Measurements from ENCODE around the gene TC2N.
A peak's percentile ranks its signal among the peaks of the same experiment; 100 is the strongest.
"Not testable (repeated sequence)": the region's sequence is repeated elsewhere in the genome, so short reads cannot be mapped to it uniquely, and the experiment has no call there.

Gene TC2N

DNA sequence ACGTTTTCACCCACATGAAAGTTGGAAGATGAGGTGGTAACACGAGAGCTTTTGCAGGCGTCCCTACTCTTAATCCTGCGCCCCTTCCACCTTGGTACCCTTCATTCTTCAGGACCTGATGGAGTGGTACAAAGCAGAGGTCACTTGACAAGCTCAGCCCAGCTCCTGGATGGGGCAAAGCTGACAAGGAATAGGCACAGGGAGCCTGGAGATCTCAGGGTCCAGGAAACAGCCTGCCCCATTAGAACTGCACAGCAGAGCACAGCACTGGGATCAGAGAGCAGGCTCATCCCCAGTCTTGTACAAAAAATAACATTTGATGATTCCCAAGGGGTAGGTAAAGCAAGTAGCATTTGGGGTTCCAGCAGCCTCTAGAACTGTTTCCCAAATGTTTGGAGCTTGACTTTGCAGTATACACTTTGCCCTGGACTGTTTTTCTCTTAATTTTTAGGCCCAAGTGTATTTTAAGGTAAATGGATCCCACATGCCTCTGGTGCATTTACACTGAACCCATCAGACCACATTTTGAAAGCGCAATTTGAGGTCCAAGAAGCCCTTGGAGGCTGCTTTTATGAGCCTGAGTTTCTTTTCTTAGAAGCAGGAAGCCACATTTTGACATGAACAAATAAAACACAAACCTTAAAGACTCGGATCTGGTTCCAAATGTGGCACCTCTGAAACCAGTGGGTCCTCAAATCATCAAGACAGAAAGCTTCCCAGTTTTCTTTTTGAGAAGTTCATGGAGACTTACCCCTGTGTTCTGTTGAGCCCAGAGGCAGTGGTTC lies 633 bp downstream of the TC2N start:
- no peak for DNase-seq

DNA sequence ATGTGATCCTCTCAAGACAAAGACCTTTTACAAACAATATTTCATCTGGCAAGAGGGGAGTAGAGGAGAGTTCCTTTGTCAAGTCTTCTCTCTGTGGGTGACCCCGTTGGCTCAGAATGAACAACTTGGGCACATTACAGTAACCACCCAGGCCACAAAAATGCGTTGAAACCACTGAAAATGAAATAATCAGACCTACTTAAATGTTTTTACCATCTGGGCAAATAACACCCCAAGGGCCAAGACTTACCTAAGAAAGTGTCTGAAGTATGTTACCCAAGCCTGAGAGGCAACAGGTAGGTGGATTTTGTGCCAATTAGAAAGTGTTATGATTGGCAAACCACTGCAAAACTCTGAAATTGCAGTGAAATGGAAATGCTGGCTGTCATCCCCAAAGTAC lies 1.3 kb downstream of the TC2N start:
- DNase-seq = no peak

GRCh38 chr14:91862417-91862816 lies 4.9 kb downstream of the TC2N start:
- no peak for DNase-seq

DNA sequence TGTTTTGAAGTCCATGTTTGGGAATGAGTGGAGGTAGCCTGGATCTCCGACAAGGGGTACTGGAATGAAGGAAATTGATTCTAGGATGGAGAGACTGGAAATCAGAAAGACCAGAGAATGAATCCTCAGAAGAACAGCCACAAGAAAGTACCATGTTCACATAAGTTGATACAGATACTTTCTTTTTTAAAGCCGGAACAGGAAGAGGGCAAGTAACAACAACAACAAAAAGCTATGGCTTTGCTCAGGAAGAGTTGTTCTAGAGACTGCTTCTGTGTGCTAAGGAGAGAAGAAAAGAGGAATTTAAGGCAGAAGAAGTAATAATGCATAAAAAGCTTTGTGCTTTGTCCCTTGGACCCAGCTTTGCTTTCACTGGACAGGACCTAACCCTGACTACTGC lies 6.2 kb downstream of the TC2N start:
- DNase-seq = no peak

DNA sequence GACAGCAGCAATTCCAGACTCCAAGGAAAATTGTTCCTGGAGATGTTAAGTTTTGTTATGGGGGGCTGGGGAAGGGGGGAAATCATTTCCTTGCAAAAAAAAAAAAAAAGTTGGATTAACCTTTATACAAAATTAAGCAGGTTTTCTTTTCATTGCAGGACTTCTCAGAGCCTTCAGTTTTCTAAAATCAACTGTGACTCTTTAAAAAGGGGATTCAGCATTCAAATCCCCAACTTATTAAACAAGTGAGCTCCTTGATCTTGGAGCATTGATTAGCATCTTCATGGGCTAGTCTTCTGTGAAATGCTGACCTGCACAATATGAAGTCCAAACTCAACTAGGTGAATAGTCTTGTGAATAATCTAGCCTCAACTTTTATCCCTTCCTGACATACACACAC lies 7.1 kb downstream of the TC2N start:
- no peak for DNase-seq

GRCh38 chr14:91858536-91859275 lies 8.6 kb downstream of the TC2N start:
- DNase-seq = no peak

GRCh38 chr14:91857614-91858013 lies 9.7 kb downstream of the TC2N start:
- no peak for DNase-seq

GRCh38 chr14:91854327-91854934 lies 12.9 kb downstream of the TC2N start:
- no peak for DNase-seq

GRCh38 chr14:91851563-91851962 lies 15.8 kb downstream of the TC2N start:
- DNase-seq = no peak

- DNase-seq = no peak
Observed at GRCh38 chr14:91848504-91849001, 18.8 kb downstream of the TC2N start.

DNA sequence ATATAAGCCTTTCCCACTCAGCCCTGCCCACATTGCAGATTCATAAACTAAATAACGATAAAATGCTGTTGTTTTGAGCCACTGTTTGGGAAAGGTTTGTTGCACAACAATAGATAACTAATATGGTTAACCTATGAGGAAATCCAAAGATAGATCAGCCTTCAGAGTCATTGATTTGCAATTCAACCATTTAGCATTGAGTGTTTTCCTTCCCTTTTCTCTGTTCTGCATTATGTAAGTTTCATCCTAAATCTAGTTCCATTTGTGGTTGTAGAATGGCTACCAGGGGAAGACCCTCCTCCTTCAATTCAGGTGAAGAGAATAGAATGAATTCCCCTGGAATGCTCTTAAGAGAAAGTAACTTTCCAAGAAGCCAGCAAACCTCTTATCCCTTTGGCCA lies 19.6 kb downstream of the TC2N start:
- no peak for DNase-seq

- DNase-seq = no peak
Observed at GRCh38 chr14:91845652-91846051, 21.7 kb downstream of the TC2N start.

DNA sequence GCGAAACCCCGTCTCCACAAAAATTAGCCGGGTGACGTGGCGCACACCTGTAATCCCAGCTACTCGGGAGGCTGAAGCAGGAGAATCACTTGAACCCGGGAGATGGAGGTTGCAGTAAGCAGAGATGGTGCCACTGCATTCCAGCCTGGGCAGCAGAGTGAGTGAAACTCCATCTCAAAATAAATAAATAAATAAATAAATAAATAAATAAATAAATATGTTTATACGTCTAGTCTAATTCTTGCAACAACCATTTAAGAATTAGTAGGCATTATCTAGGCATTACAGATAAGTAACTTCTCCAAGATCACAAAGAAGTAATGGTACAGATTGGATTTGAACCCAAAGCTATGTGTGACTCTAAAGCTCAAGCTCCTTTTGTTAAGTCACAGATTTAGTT lies 22.3 kb downstream of the TC2N start:
- DNase-seq = not testable (repeated sequence)

DNA sequence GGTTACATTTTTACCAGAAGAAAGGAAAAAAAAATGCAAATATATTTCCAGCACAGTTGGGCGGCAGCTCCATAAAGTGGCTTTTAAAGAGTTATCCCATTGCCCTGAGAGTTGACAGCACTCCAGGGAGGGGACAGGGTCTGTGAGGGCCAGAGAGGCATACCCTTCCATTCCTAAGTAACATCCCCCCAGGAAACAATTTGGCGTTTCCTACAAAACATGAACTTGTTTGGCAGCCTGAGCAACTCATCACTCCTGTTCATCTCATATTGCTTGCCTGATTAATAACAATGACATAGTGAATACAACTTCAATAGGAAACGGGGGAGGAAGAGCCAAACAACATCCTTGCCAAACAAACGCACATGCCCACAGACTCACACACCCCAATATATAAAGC lies 23.3 kb downstream of the TC2N start:
- DNase-seq = no peak

DNA sequence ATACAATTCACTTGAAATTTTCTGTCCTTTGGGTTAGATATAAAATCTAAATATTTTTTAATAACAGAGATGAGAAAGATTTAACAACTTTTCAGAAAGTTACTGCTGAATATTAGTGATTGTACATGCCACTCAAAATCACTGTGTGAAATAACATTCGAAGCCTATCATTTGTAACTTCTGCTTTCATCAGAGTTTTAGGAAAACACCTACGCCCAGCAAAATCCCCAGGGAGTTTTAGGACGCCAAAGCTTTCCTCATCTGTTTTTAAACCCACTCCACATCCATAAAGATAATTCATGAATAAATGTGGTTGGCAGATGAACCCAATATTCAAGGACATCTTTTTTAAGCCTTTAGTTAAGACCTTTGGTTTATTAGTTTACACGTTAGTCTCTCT lies 23.9 kb downstream of the TC2N start:
- DNase-seq = no peak

DNA sequence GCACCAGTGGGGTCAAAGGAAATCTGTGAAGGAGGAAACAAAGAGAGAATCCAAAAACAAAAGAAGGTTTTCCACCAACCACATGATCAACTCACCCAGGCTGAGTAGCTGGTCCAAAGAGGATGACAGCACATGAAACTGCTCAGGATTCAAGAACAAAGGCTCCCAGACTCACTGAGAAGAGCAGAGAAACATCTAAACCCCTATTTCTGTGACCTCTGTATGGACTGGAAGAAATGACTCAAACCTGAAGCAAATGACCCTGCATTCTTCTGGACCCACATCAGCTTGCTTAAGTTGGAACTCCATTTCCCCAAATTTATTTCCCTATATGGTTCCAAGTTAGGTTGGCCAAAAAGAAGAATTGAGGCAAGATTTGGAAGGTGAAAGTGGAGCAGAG lies 26.3 kb downstream of the TC2N start:
- DNase-seq = no peak

GRCh38 chr14:91839749-91840148 lies 27.6 kb downstream of the TC2N start:
- DNase-seq = no peak

DNA sequence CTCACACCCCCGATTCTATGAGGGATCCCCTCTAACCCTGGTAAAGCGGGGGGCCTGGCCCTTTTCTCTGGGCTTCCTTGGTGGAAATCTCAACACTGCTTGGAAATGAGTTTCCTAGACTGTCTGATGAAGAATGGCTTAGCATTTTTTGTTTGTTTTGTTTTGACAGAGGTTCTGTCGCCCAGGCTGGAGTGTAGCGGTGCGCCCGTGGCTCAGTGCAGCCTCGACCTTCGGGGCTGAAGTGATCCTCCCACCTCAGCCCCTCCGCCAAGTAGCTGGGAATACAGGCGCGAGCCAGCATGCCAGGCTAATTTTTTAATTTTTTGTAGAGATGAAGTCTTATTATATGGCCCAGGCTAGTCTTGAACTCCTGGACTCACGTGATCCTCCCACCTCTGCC lies 30.3 kb downstream of the TC2N start:
- DNase-seq = no peak

DNA sequence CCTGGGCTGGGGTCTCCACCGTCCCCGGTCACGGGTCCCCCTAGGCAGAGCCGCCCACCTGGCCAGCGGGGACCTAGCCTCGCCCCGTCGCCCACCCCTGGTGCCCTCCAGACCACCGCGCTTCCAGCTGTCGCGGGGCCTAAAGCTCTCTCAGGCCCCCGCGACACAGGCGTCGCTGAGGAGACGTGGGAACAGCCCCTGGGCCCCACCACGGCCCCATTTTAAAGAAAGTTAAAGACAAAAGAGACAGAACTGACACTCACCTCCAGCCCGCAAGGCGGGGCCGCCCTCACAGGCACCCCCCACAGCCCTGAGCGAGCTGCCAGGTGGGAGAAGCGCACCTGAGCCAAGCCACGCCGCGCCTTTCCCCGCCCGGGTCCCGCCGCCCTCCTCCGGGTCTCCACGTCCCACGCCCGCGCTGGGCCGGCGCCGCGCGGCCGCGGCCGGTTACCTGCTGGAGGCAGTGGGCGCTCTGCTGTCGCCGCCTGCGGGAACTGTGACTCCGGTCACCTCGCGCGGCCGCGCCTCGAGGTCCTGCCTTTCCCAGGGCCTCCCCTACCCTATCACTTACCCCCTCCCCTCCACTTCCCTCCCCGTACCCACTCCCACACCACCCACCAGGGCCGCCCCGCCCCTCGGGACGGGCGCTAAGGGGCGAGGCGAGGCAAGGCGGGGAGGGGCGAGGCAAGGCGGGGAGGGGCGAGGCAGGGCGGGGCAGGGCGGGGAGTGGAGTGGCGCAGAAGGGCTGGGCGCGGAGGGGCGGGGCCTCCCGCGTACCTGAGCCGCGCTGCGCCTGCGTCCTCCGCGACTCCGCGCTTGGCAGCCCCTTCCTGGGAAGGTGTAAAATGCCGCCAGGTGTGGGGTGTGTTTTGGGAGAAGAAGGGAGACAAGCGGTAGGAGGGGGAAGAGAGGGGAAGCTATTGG lies 31.2 kb downstream of the TC2N start:
- DNase-seq = peak; percentile 91

GRCh38 chr14:91835197-91835919 lies 32.0 kb downstream of the TC2N start:
- DNase-seq = peak; percentile 14

DNA sequence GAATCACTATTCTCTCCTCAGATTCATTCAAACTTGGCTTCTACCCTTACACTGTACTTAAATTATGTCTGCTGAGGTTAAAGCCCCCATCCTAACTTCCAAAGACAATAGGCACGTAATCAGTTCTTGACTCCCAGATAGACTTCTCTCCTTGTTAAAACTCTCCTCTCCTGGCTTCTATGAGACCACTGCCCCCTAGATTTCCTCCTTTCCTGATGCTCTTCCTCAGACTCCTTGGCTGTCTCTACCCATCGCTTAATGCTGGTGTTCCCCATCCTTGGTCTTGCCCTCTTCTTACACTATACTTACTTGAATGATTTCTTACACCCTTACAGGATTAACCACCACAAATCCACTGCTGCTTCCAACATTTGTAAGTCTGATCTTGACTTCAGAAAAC lies 32.8 kb downstream of the TC2N start:
- no peak for DNase-seq

GRCh38 chr14:91831337-91831736 lies 36.0 kb downstream of the TC2N start:
- DNase-seq = peak; percentile 25
